ENCODE results near the gene CBARP. TPM values are rescaled to one million over a fixed set of nuclear protein-coding genes. Genes with fewer than 3 reads are reported as not detected.

The CBARP gene
- total RNA-seq, 2 donors from 2014 or later, result 0.38 to 0.58 TPM

GRCh38 chr19:1265615-1266128 is 27.9 kb upstream of the CBARP start:
- ATAC-seq (replicated peaks in 1 of 2) (peak in 1 of 2 donors; percentile 2), DNase-seq (peak; percentile 51 to 70)
- H3K27ac Mint-ChIP-seq, result no peak overlapping the region
- no peaks in the 10 kb centered on the region for H3K27me3 Mint-ChIP-seq (ENCODE audit: low read depth)
- H3K36me3 Mint-ChIP-seq (ENCODE audit: insufficient read depth in 2 of 2), result peaks cover 4 to 10% of the 10 kb centered on the region in 2 donors
- H3K9me3 Mint-ChIP-seq, result no peaks in the 10 kb centered on the region
- peaks cover 61% of the 10 kb centered on the region for H3K4me1 Mint-ChIP-seq (ENCODE audit: low read depth)
- H3K4me3 Mint-ChIP-seq, result peak overlapping the region; percentile 75 to 80

- Mint-ChIP-seq H3K9me3 (no peaks in the 10 kb centered on the region), H3K27ac (no peak overlapping the region), H3K36me3 (ENCODE audit: insufficient read depth in 2 of 2) (peaks cover 2 to 4% of the 10 kb centered on the region in 2 donors), H3K4me1 (ENCODE audit: low read depth) (peaks cover 55% of the 10 kb centered on the region), H3K4me3 (peak overlapping the region; percentile 61 to 64), H3K27me3 (ENCODE audit: low read depth) (no peaks in the 10 kb centered on the region)
- ATAC-seq (replicated peaks in 1 of 2), result no peak
- DNase-seq, result no peak
Observed at GRCh38 chr19:1264801-1265614, 27.2 kb upstream of the CBARP start.

- Mint-ChIP-seq H3K27ac (peak overlapping the region; percentile 80), H3K9me3 (no peaks in the 10 kb centered on the region), H3K27me3 (ENCODE audit: low read depth) (no peaks in the 10 kb centered on the region), H3K4me1 (ENCODE audit: low read depth) (peaks cover 61% of the 10 kb centered on the region), H3K36me3 (ENCODE audit: insufficient read depth in 2 of 2) (peaks cover 0 to 4% of the 10 kb centered on the region in 2 donors), H3K4me3 (peak overlapping the region; percentile 75 to 79)
- DNase-seq, result no peak
- no peak for ATAC-seq (replicated peaks in 1 of 2)
Observed at GRCh38 chr19:1263188-1263587, 25.4 kb upstream of the CBARP start.

- Mint-ChIP-seq H3K36me3 (ENCODE audit: insufficient read depth in 2 of 2) (peaks cover 0 to 5% of the 10 kb centered on the region in 2 donors), H3K9me3 (no peaks in the 10 kb centered on the region), H3K4me1 (ENCODE audit: low read depth) (peaks cover 61% of the 10 kb centered on the region), H3K4me3 (peak overlapping the region; percentile 75 to 79), H3K27me3 (ENCODE audit: low read depth) (no peaks in the 10 kb centered on the region), H3K27ac (no peak overlapping the region)
- ATAC-seq (replicated peaks in 1 of 2), result no peak
- no peak for DNase-seq
Observed at GRCh38 chr19:1262623-1263123, 24.9 kb upstream of the CBARP start.

GRCh38 chr19:1261798-1262622 is 24.2 kb upstream of the CBARP start:
- Mint-ChIP-seq H3K9me3 (no peaks in the 10 kb centered on the region), H3K4me3 (peak overlapping the region; percentile 93 to 98), H3K36me3 (ENCODE audit: insufficient read depth in 2 of 2) (peaks cover 0 to 6% of the 10 kb centered on the region in 2 donors), H3K4me1 (ENCODE audit: low read depth) (peaks cover 59% of the 10 kb centered on the region), H3K27ac (peak overlapping the region; percentile 90), H3K27me3 (ENCODE audit: low read depth) (no peaks in the 10 kb centered on the region)
- ATAC-seq (replicated peaks in 1 of 2), result no peak
- peak in 1 of 2 donors; percentile 46 for DNase-seq

- peaks cover 59% of the 10 kb centered on the region for H3K4me1 Mint-ChIP-seq (ENCODE audit: low read depth)
- no peak for ATAC-seq (replicated peaks in 1 of 2)
- DNase-seq, result no peak
- no peaks in the 10 kb centered on the region for H3K9me3 Mint-ChIP-seq
- peaks cover 0 to 6% of the 10 kb centered on the region in 2 donors for H3K36me3 Mint-ChIP-seq (ENCODE audit: insufficient read depth in 2 of 2)
- peak overlapping the region; percentile 93 to 98 for H3K4me3 Mint-ChIP-seq
- H3K27ac Mint-ChIP-seq, result peak overlapping the region; percentile 90
- H3K27me3 Mint-ChIP-seq (ENCODE audit: low read depth), result no peaks in the 10 kb centered on the region
Observed at GRCh38 chr19:1261538-1261797, 23.7 kb upstream of the CBARP start.

GRCh38 chr19:1260749-1261537 is 23.1 kb upstream of the CBARP start:
- H3K27ac Mint-ChIP-seq, result peak overlapping the region; percentile 90
- peak; percentile 84 for ATAC-seq (replicated peaks in 1 of 2)
- H3K4me3 Mint-ChIP-seq, result peak overlapping the region; percentile 93 to 98
- peak; percentile 98 to 99 for DNase-seq
- H3K9me3 Mint-ChIP-seq, result no peaks in the 10 kb centered on the region
- peaks cover 57% of the 10 kb centered on the region for H3K4me1 Mint-ChIP-seq (ENCODE audit: low read depth)
- H3K27me3 Mint-ChIP-seq (ENCODE audit: low read depth), result no peaks in the 10 kb centered on the region
- H3K36me3 Mint-ChIP-seq (ENCODE audit: insufficient read depth in 2 of 2), result peaks cover 0 to 10% of the 10 kb centered on the region in 2 donors

GRCh38 chr19:1259876-1260748 is 22.3 kb upstream of the CBARP start:
- Mint-ChIP-seq H3K36me3 (ENCODE audit: insufficient read depth in 2 of 2) (peaks cover 0 to 12% of the 10 kb centered on the region in 2 donors), H3K4me3 (peak overlapping the region; percentile 93 to 95), H3K27ac (peak overlapping the region; percentile 90), H3K9me3 (no peaks in the 10 kb centered on the region), H3K4me1 (ENCODE audit: low read depth) (peaks cover 51% of the 10 kb centered on the region), H3K27me3 (ENCODE audit: low read depth) (no peaks in the 10 kb centered on the region)
- DNase-seq (peak; percentile 73 to 78), ATAC-seq (replicated peaks in 1 of 2) (peak; percentile 38 to 44)

GRCh38 chr19:1259206-1259875 is 21.5 kb upstream of the CBARP start:
- H3K9me3 Mint-ChIP-seq, result no peaks in the 10 kb centered on the region
- no peaks in the 10 kb centered on the region for H3K27me3 Mint-ChIP-seq (ENCODE audit: low read depth)
- H3K4me1 Mint-ChIP-seq (ENCODE audit: low read depth), result peaks cover 54% of the 10 kb centered on the region
- peak overlapping the region; percentile 90 for H3K27ac Mint-ChIP-seq
- ATAC-seq (replicated peaks in 1 of 2) (peak; percentile 41 to 50), DNase-seq (peak; percentile 78 to 82)
- H3K4me3 Mint-ChIP-seq, result peak overlapping the region; percentile 93 to 95
- H3K36me3 Mint-ChIP-seq (ENCODE audit: insufficient read depth in 2 of 2), result peaks cover 0 to 15% of the 10 kb centered on the region in 2 donors

- peak overlapping the region; percentile 87 for H3K27ac Mint-ChIP-seq
- peaks cover 0 to 13% of the 10 kb centered on the region in 2 donors for H3K36me3 Mint-ChIP-seq (ENCODE audit: insufficient read depth in 2 of 2)
- no peak for DNase-seq
- peaks cover 54% of the 10 kb centered on the region for H3K4me1 Mint-ChIP-seq (ENCODE audit: low read depth)
- H3K27me3 Mint-ChIP-seq (ENCODE audit: low read depth), result no peaks in the 10 kb centered on the region
- H3K9me3 Mint-ChIP-seq, result no peaks in the 10 kb centered on the region
- ATAC-seq (replicated peaks in 1 of 2), result no peak
- peak overlapping the region; percentile 93 to 95 for H3K4me3 Mint-ChIP-seq
Observed at GRCh38 chr19:1258707-1259205, 21.0 kb upstream of the CBARP start.

GRCh38 chr19:1258163-1258492 is 20.3 kb upstream of the CBARP start:
- DNase-seq, result no peak
- Mint-ChIP-seq H3K36me3 (ENCODE audit: insufficient read depth in 2 of 2) (peaks cover 1 to 18% of the 10 kb centered on the region in 2 donors), H3K9me3 (no peaks in the 10 kb centered on the region), H3K27me3 (ENCODE audit: low read depth) (no peaks in the 10 kb centered on the region), H3K4me3 (peak overlapping the region; percentile 93 to 95), H3K27ac (peak overlapping the region; percentile 83), H3K4me1 (ENCODE audit: low read depth) (peaks cover 56% of the 10 kb centered on the region)
- ATAC-seq (replicated peaks in 1 of 2), result no peak
